H9 (cell line): ENCODE data around the gene TMEM92. TPM values are rescaled to one million over a fixed set of nuclear protein-coding genes. Genes with fewer than 3 reads are reported as not detected.

ENCODE experiments used
- DNase-seq: peaks from one replicate; pipeline ENCODE4 v3.0.0-alpha.2; 2017
- H2AFZ ChIP-seq: one replicate; pipeline ENCODE4 v1.6.1; 2013; ENCODE audit warnings: mild to moderate bottlenecking, low read length, control low read depth, moderate library complexity
- H2AK5ac ChIP-seq: 2 replicates; pipeline ENCODE4 v1.6.1; 2013; ENCODE audit warnings: low read length, control low read depth, mixed read lengths; ENCODE audit not compliant: insufficient read length
- H2BK120ac ChIP-seq: one replicate; pipeline ENCODE4 v1.6.1; 2013; ENCODE audit warnings: low read depth, mild to moderate bottlenecking, low read length, control low read depth, inconsistent platforms; ENCODE audit not compliant: poor library complexity, severe bottlenecking
- H2BK12ac ChIP-seq: 2 replicates; pipeline ENCODE4 v1.6.1; 2013; ENCODE audit warnings: low read length, control low read depth, mixed read lengths, low read depth; ENCODE audit not compliant: insufficient read length
- H2BK15ac ChIP-seq: 2 replicates; pipeline ENCODE4 v1.6.1; 2013; ENCODE audit warnings: low read depth, low read length, control low read depth
- H2BK20ac ChIP-seq: one replicate; pipeline ENCODE4 v1.6.1; 2013; ENCODE audit warnings: low read depth, mild to moderate bottlenecking, low read length, control low read depth, inconsistent platforms; ENCODE audit not compliant: poor library complexity, severe bottlenecking
- H2BK5ac ChIP-seq: 2 replicates; pipeline ENCODE4 v1.6.1; 2013; ENCODE audit warnings: low read length, control low read depth, mixed read lengths; ENCODE audit not compliant: insufficient read length
- H3K14ac ChIP-seq: 2 replicates; pipeline ENCODE4 v1.6.1; 2013; ENCODE audit warnings: low read length, control low read depth; ENCODE audit not compliant: insufficient read depth
- H3K18ac ChIP-seq: 2 replicates; pipeline ENCODE4 v1.6.1; 2013; ENCODE audit warnings: low read depth, mild to moderate bottlenecking, mixed read lengths, low read length, control low read depth; ENCODE audit not compliant: insufficient read length
- H3K23ac ChIP-seq: 2 replicates; pipeline ENCODE4 v1.6.1; 2013; ENCODE audit warnings: low read length, control low read depth, mixed read lengths, low read depth; ENCODE audit not compliant: insufficient read length
- H3K23me2 ChIP-seq: 2 replicates; pipeline ENCODE4 v1.6.1; 2013; ENCODE audit warnings: low read depth, mild to moderate bottlenecking, mixed read lengths, low read length, control low read depth; ENCODE audit not compliant: insufficient read length, poor library complexity, severe bottlenecking
- H3K27ac ChIP-seq: 2 replicates; pipeline ENCODE4 v1.5.1; 2013; ENCODE audit warnings: low read length, control low read depth, mixed read lengths, low read depth; ENCODE audit not compliant: insufficient read length
- H3K27me3 ChIP-seq: 2 replicates; pipeline ENCODE4 v1.6.1; 2013; ENCODE audit warnings: low read length, control low read depth, inconsistent platforms; ENCODE audit not compliant: insufficient read depth
- H3K4ac ChIP-seq: 2 replicates; pipeline ENCODE4 v1.6.1; 2013; ENCODE audit warnings: low read depth, mild to moderate bottlenecking, control low read depth, inconsistent platforms, low read length, moderate library complexity
- H3K4me1 ChIP-seq: 2 replicates; pipeline ENCODE4 v1.6.1; 2013; ENCODE audit warnings: low read length, control low read depth, inconsistent platforms; ENCODE audit not compliant: insufficient read depth
- H3K4me2 ChIP-seq: 2 replicates; pipeline ENCODE4 v1.6.1; 2013; ENCODE audit warnings: low read length, control low read depth, mixed read lengths; ENCODE audit not compliant: insufficient read length, insufficient read depth
- H3K56ac ChIP-seq: 2 replicates; pipeline ENCODE4 v1.6.1; 2013; ENCODE audit warnings: low read depth, mild to moderate bottlenecking, mixed read lengths, low read length, control low read depth; ENCODE audit not compliant: insufficient read length
- H3K79me1 ChIP-seq: 2 replicates; pipeline ENCODE4 v1.6.1; 2013; ENCODE audit warnings: low read depth, mild to moderate bottlenecking, moderate library complexity, low read length, control low read depth, inconsistent platforms; ENCODE audit not compliant: insufficient read depth, poor library complexity, severe bottlenecking
- H3K79me2 ChIP-seq: 2 replicates; pipeline ENCODE4 v1.6.1; 2013; ENCODE audit warnings: low read length, control low read depth, inconsistent platforms; ENCODE audit not compliant: insufficient read depth
- H3K9ac ChIP-seq: 2 replicates; pipeline ENCODE4 v1.6.1; 2013; ENCODE audit warnings: low read length, control low read depth, mixed read lengths; ENCODE audit not compliant: insufficient read length; ENCODE audit errors: extremely low read depth
- H3K9me3 ChIP-seq: one replicate; pipeline ENCODE4 v1.6.1; 2013; ENCODE audit warnings: low read depth, low read length, inconsistent platforms; ENCODE audit not compliant: control insufficient read depth
- H3T11ph ChIP-seq: one replicate; pipeline ENCODE4 v1.6.1; 2013; ENCODE audit warnings: mild to moderate bottlenecking, low read length, control low read depth, inconsistent platforms
- H4K20me1 ChIP-seq: one replicate; pipeline ENCODE4 v1.6.1; 2013; ENCODE audit not compliant: control insufficient read depth, insufficient read length, insufficient read depth
- H4K5ac ChIP-seq: 2 replicates; pipeline ENCODE4 v1.6.1; 2013; ENCODE audit warnings: low read depth, mild to moderate bottlenecking, mixed read lengths, low read length, control low read depth; ENCODE audit not compliant: insufficient read length
- H4K8ac ChIP-seq: replicated peaks from 2 replicates; pipeline ENCODE4 v1.6.1; 2013; ENCODE audit warnings: low read length, control low read depth, mixed read lengths, low read depth; ENCODE audit not compliant: insufficient read length
- H4K91ac ChIP-seq: 2 replicates; pipeline ENCODE4 v1.6.1; 2013; ENCODE audit warnings: low read depth, mild to moderate bottlenecking, moderate library complexity, mixed read lengths, low read length, control low read depth; ENCODE audit not compliant: insufficient read length
- H3K27ac Mint-ChIP-seq, 3 experiments: 2 replicates in 2 of 3; 3 replicates in 1 of 3; pipeline ENCODE4 v1.8.0; 2020 to 2021; ENCODE audit warnings: mixed read lengths in 3 of 3, mild to moderate bottlenecking in 1 of 3, moderate library complexity in 1 of 3
- H3K27me3 Mint-ChIP-seq: 2 replicates; pipeline ENCODE4 v1.8.0; 2021; ENCODE audit warnings: low read depth, mild to moderate bottlenecking, moderate library complexity, mixed read lengths
- H3K36me3 Mint-ChIP-seq, 3 experiments: 2 replicates in 2 of 3; 3 replicates in 1 of 3; pipeline ENCODE4 v1.8.0; 2020 to 2021; ENCODE audit warnings: low read depth in 3 of 3, mixed read lengths in 3 of 3; ENCODE audit not compliant: insufficient read depth in 1 of 3
- H3K4me1 Mint-ChIP-seq, 2 experiments: 2 replicates each; pipeline ENCODE4 v1.8.0; 2020; ENCODE audit warnings: mixed read lengths in 2 of 2
- H3K4me3 Mint-ChIP-seq, 2 experiments: 2 replicates in 1 of 2; 3 replicates in 1 of 2; pipeline ENCODE4 v1.8.0; 2020 to 2021; ENCODE audit warnings: mild to moderate bottlenecking in 2 of 2, mixed read lengths in 2 of 2, moderate library complexity in 1 of 2
- H3K9me3 Mint-ChIP-seq, 2 experiments: 2 replicates in 1 of 2; 3 replicates in 1 of 2; pipeline ENCODE4 v1.8.0; 2020; ENCODE audit warnings: mild to moderate bottlenecking in 2 of 2, mixed read lengths in 2 of 2, moderate library complexity in 1 of 2
- WGBS: extraction: QIAGEN DNeasy Blood & Tissue Kit; methylation state at CpG from one replicate; pipeline ENCODE4 v1.1.7; 2013; ENCODE audit warnings: missing lambda C conversion rate, low lambda C conversion rate, mixed read lengths; ENCODE audit not compliant: insufficient read length; ENCODE audit errors: extremely low coverage; 5-methylcytosine and 5-hydroxymethylcytosine counted together
- total RNA-seq: library from RNA; stranded (reverse); gene quantifications from 2 replicates; pipeline ENCODE4 v1.2.1, GENCODE V29; 2021
- TF ChIP-seq, protein P1 (sequence below): fragments of 200-600 bp; sonication (generic); conservative IDR thresholded peaks from 3 replicates; pipeline ENCODE4 v1.8.0; 2021; ENCODE audit warnings: antibody characterized with exemption, mild to moderate bottlenecking

TMEM92 gene
- total RNA-seq, 1 experiment from 2014 or later: 10.9 TPM

DNA sequence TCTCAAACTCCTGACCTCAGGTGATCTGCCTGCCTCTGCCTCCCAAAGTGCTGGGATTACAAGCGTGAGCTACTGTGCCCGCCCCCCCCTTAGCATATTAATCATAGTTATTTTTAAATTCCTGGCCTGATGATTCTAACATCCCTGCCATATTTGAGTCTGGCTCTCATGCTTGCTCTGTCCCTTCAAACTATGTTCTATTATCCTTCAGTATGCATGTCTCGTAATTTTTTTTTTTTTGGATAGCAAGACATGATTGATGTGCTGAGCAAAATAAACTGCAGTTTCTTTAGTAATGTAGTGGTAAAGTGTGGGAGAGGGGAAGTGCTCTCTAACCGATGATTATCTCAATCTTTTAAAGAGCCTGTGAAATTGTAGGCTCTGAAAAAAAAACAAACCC, 34.3 kb upstream of the TMEM92 start:
- Histone ChIP-seq H3K27ac (no peak overlapping the region), H2BK12ac (no peak overlapping the region), H4K8ac (no peak overlapping the region), H3K4ac (no peak overlapping the region), H3K56ac (no peak overlapping the region), H2BK20ac (no peak overlapping the region), H4K5ac (no peak overlapping the region), H3K23ac (no peak overlapping the region), H2AFZ (no peak overlapping the region), H3K23me2 (no peaks in the 10 kb centered on the region), H2AK5ac (no peak overlapping the region), H3K27me3 (no peaks in the 10 kb centered on the region), H2BK5ac (no peak overlapping the region), H3T11ph (no peak overlapping the region), H4K20me1 (no peaks in the 10 kb centered on the region), H3K18ac (no peak overlapping the region), H2BK15ac (no peak overlapping the region), H3K79me2 (no peaks in the 10 kb centered on the region), H3K14ac (no peak overlapping the region), H3K9me3 (no peaks in the 10 kb centered on the region), H3K9ac (no peak overlapping the region), H3K4me1 (no peaks in the 10 kb centered on the region), H4K91ac (no peak overlapping the region), H3K79me1 (no peaks in the 10 kb centered on the region), H2BK120ac (no peak overlapping the region), H3K4me2 (no peak overlapping the region)
- no CpG with 5 or more reads among the region's 4 CpGs for WGBS
- no peak overlapping the region for H3K27ac Mint-ChIP-seq
- peaks cover 0 to 5% of the 10 kb centered on the region in 2 experiments; a peak in 2 of 5 replicates for H3K9me3 Mint-ChIP-seq
- no peaks in the 10 kb centered on the region for H3K36me3 Mint-ChIP-seq
- no peak for DNase-seq
- no peak overlapping the region for H3K4me3 Mint-ChIP-seq
- TF ChIP-seq, protein P1, sequence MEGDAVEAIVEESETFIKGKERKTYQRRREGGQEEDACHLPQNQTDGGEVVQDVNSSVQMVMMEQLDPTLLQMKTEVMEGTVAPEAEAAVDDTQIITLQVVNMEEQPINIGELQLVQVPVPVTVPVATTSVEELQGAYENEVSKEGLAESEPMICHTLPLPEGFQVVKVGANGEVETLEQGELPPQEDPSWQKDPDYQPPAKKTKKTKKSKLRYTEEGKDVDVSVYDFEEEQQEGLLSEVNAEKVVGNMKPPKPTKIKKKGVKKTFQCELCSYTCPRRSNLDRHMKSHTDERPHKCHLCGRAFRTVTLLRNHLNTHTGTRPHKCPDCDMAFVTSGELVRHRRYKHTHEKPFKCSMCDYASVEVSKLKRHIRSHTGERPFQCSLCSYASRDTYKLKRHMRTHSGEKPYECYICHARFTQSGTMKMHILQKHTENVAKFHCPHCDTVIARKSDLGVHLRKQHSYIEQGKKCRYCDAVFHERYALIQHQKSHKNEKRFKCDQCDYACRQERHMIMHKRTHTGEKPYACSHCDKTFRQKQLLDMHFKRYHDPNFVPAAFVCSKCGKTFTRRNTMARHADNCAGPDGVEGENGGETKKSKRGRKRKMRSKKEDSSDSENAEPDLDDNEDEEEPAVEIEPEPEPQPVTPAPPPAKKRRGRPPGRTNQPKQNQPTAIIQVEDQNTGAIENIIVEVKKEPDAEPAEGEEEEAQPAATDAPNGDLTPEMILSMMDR: no peak
- no peaks in the 10 kb centered on the region for H3K4me1 Mint-ChIP-seq
- peaks cover 22% of the 10 kb centered on the region for H3K27me3 Mint-ChIP-seq
